Kidney (tissue), 14 donors: ENCODE measurements around the gene WDR46. TPM values are rescaled to one million over a fixed set of nuclear protein-coding genes. Genes with fewer than 3 reads are reported as not detected.

Experiments used
- DNase-seq, 5 donors: peaks; one replicate each; pipeline ENCODE4 v3.0.0-alpha.2; 2013 to 2020
- FAIRE-seq: peaks from 2 replicates; lab custom pipeline; 2012; peaks lifted over from hg19 to GRCh38; lab: Jason Lieb, UNC
- H3K27ac ChIP-seq, 2 donors: one replicate each; pipeline ENCODE4 v1.7.0; 2013; ENCODE audit warnings: low read depth in 2 of 2, low read length in 2 of 2, inconsistent platforms in 1 of 2
- H3K27me3 ChIP-seq: one replicate; pipeline ENCODE4 v1.7.1; 2013; ENCODE audit warnings: low read length, inconsistent platforms; ENCODE audit not compliant: control insufficient read depth, insufficient read depth
- H3K36me3 ChIP-seq, 3 donors: one replicate each; pipeline versions ENCODE4 v1.7.0 to v1.7.1; 2013; ENCODE audit warnings: low read length in 3 of 3, control low read depth in 1 of 3, inconsistent platforms in 1 of 3; ENCODE audit not compliant: insufficient read depth in 3 of 3, control insufficient read depth in 2 of 3
- H3K4me1 ChIP-seq, 3 donors: one replicate each; pipeline versions ENCODE4 v1.7.0 to v1.7.1; 2013; ENCODE audit warnings: low read length in 3 of 3, inconsistent platforms in 1 of 3, low read depth in 1 of 3; ENCODE audit not compliant: control insufficient read depth in 2 of 3, insufficient read depth in 2 of 3
- H3K4me3 ChIP-seq, 3 donors: one replicate each; pipeline versions ENCODE4 v1.7.0 to v1.8.1; 2013; ENCODE audit warnings: low read length in 3 of 3, control low read depth in 1 of 3, inconsistent platforms in 1 of 3
- H3K9ac ChIP-seq, 3 donors: one replicate each; pipeline versions ENCODE4 v1.7.0 to v1.7.1; 2013; ENCODE audit warnings: low read length in 3 of 3, control low read depth in 1 of 3, inconsistent platforms in 1 of 3
- H3K9me3 ChIP-seq, 3 donors: one replicate each; pipeline versions ENCODE4 v1.7.0 to v1.7.1; 2013; ENCODE audit warnings: low read length in 3 of 3, control low read depth in 1 of 3, inconsistent platforms in 1 of 3; ENCODE audit not compliant: control insufficient read depth in 2 of 3, insufficient read depth in 1 of 3
- CTCF ChIP-seq: IDR thresholded peaks from 3 replicates; pipeline ENCODE4 v1.5.1; 2012; ENCODE audit warnings: mild to moderate bottlenecking, moderate library complexity, borderline replicate concordance; ENCODE audit not compliant: insufficient read depth; ENCODE audit errors: extremely low read depth
- intact Hi-C: fragments of 100-400 bp; cut with DNase I; formaldehyde crosslinking; loops from one replicate; pipeline ENCODE4 v1.11.1; 2022
- polyA plus RNA-seq: library from polyadenylated mRNA; stranded (reverse); fragments of 350-450 nt; fragmentation: Illumina TruSeq; extraction: RNeasy Lipid Tissue Mini Kit (QIAGEN cat#74804); gene quantifications from one replicate; pipeline ENCODE4 v1.2.3, GENCODE V29; 2014; ENCODE audit warnings: low read depth, low replicate concordance; ENCODE audit not compliant: insufficient read depth
- total RNA-seq: library from RNA; stranded (reverse); fragmentation: NEBNext Ultra II Directional; extraction: Animal tissue kit (Norgen Biotek cat#: 25700); gene quantifications from one replicate; pipeline ENCODE4 v1.2.1, GENCODE V29; 2021
- donor health status: control.
- donor health status: control.
- donor health status: control.
- donor health status: control.
- donor health status: control.
- donor health status: DM: yes; HTN: yes; CAD: no.
- donor health status: Normal renal cell carcinoma (clear cell type).

WDR46 gene
- total and polyA plus RNA-seq, 2 donors from 2014 or later = 40.3 to 46.5 TPM

DNA sequence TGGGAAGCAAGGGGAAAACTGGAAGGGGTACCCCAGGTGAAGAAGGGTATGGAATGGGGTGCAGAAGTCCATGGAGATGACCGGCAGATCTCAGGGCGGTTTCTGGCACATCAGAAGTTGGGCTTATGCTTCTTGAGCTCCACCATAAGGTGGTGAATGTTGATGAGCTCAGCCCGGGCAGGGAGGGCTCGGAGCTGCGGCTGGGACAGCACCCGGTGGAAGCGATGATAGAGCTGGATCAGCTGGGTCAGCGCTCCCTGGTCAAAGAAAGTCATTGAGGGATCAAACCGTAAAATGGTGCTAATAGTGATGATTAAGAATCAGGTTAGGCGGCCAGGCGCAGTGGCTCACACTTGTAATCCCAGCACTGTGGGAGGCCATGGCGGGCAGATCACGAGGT is 38.3 kb downstream of the WDR46 start:
- no peak overlapping the region for H3K27ac ChIP-seq
- no peak for TF ChIP-seq CTCF
- intact Hi-C loops = no loop called here
- peaks cover 0 to 3% (median 0%) of the 10 kb centered on the region in 3 donors for H3K36me3 ChIP-seq
- DNase-seq = no peak
- no peaks in the 10 kb centered on the region for H3K27me3 ChIP-seq
- H3K9me3 ChIP-seq = no peaks in the 10 kb centered on the region
- no peak overlapping the region for H3K9ac ChIP-seq
- no peak for FAIRE-seq
- peaks cover 0 to 20% (median 9%) of the 10 kb centered on the region in 3 donors for H3K4me1 ChIP-seq
- H3K4me3 ChIP-seq = no peak overlapping the region

GRCh38 chr6:33249732-33250630 is 39.1 kb downstream of the WDR46 start:
- Histone ChIP-seq H3K9ac (peak overlapping the region; percentile 75 to 88 (median 88)), H3K9me3 (no peaks in the 10 kb centered on the region), H3K27ac (peak overlapping the region; percentile 92 to 94), H3K27me3 (no peaks in the 10 kb centered on the region), H3K36me3 (peaks cover 0 to 3% (median 0%) of the 10 kb centered on the region in 3 donors), H3K4me1 (peaks cover 0 to 20% (median 9%) of the 10 kb centered on the region in 3 donors), H3K4me3 (peak overlapping the region; percentile 61 to 81 (median 77))
- no peak for FAIRE-seq
- intact Hi-C loops = no loop called here
- TF ChIP-seq CTCF = no peak
- DNase-seq = peak in 2 of 5 donors; percentile 63 to 84

- Histone ChIP-seq H3K27me3 (no peaks in the 10 kb centered on the region), H3K36me3 (peaks cover 0 to 3% (median 0%) of the 10 kb centered on the region in 3 donors), H3K9ac (peak overlapping the region; percentile 75 to 90 (median 88)), H3K4me3 (peak overlapping the region; percentile 61 to 81 (median 77)), H3K27ac (peak overlapping the region; percentile 92 to 97), H3K9me3 (no peaks in the 10 kb centered on the region), H3K4me1 (peaks cover 0 to 20% (median 9%) of the 10 kb centered on the region in 3 donors)
- FAIRE-seq = peak; percentile 94
- peak; percentile 96 to 99 (median 98) for DNase-seq
- peak; percentile 21 for TF ChIP-seq CTCF
- intact Hi-C loops = no loop called here
These were observed 39.9 kb downstream of the WDR46 start for GRCh38 chr6:33248932-33249731.
